Transverse colon (tissue), 4 donors: ENCODE measurements around the gene ZDHHC7. TPM values are rescaled to one million over a fixed set of nuclear protein-coding genes. Genes with fewer than 3 reads are reported as not detected.
A peak's percentile ranks its signal among the peaks of the same experiment; 100 is the strongest.
"Not testable (repeated sequence)": the region's sequence is repeated elsewhere in the genome, so short reads cannot be mapped to it uniquely, and the experiment has no call there.

ENCODE experiments used
- DNase-seq: peaks from one replicate; pipeline ENCODE4 v3.0.0-alpha.2; 2019
- H3K27ac ChIP-seq, 4 donors: fragments of 200-600 bp; sonication (generic); 2 replicates each; pipeline ENCODE4 v1.5.1; 2016 to 2018; ENCODE audit warnings: inconsistent platforms in 4 of 4
- H3K27me3 ChIP-seq: fragments of 200-600 bp; sonication (generic); 2 replicates; pipeline ENCODE4 v1.5.1; 2017; ENCODE audit warnings: inconsistent platforms
- H3K36me3 ChIP-seq, 4 donors: fragments of 200-600 bp; sonication (generic); 2 replicates each; pipeline ENCODE4 v1.5.1; 2017 to 2019; ENCODE audit warnings: inconsistent platforms in 4 of 4
- H3K4me1 ChIP-seq, 4 donors: fragments of 200-600 bp; sonication (generic); 2 replicates each; pipeline ENCODE4 v1.5.1; 2017 to 2020; ENCODE audit warnings: inconsistent platforms in 4 of 4
- H3K4me3 ChIP-seq, 4 donors: fragments of 200-600 bp; sonication (generic); 1 replicate in 1 of 4; 2 replicates in 3 of 4; pipeline versions ENCODE4 v1.5.1 to v1.6.1; 2017 to 2019; ENCODE audit warnings: inconsistent platforms in 4 of 4
- H3K9me3 ChIP-seq, 2 donors: fragments of 200-600 bp; sonication (generic); 2 replicates each; pipeline ENCODE4 v1.5.1; 2017 to 2019; ENCODE audit warnings: inconsistent platforms in 2 of 2
- EP300 ChIP-seq: sonication (generic); formaldehyde crosslinking; IDR thresholded peaks from one replicate; pipeline ENCODE4 v1.6.1; 2017; ENCODE audit warnings: antibody characterized with exemption, low read depth
- POLR2A ChIP-seq: fragments of 450-650 bp; IDR thresholded peaks from one replicate; pipeline ENCODE4 v1.6.1; 2016; ENCODE audit warnings: antibody characterized with exemption, mild to moderate bottlenecking, moderate library complexity
- POLR2AphosphoS5 ChIP-seq, 3 donors: sonication (generic); formaldehyde crosslinking; IDR thresholded peaks; one replicate each; pipeline ENCODE4 v1.6.1; 2016; ENCODE audit warnings: antibody characterized with exemption in 3 of 3
- WGBS, 2 donors: methylation state at CpG; one replicate each; pipeline ENCODE4 v1.1.5; 2018; ENCODE audit warnings: low coverage in 1 of 2; 5-methylcytosine and 5-hydroxymethylcytosine counted together
- in situ Hi-C, 4 donors: fragments of 200-750 bp; cut with MboI; loops; one replicate each; pipeline versions ENCODE4 v1.15.0 to v1.15.1; 2017; ENCODE audit warnings: low sequenced_read_pairs in 3 of 4, low pct_ligation_motif_present in 1 of 4, low pct_unique_long_range_greater_than_20kb in 1 of 4
- intact Hi-C: fragments of 100-400 bp; cut with DNase I; formaldehyde crosslinking; loops from one replicate; pipeline ENCODE4 v1.15.1; 2023; ENCODE audit warnings: low total_unique reads
- total RNA-seq, 4 donors: library from RNA; depleted of rRNA; stranded (reverse); fragments of >200 nt; gene quantifications; one replicate each; pipeline ENCODE4 v1.1.0, GENCODE V29; 2016
- TF ChIP-seq, protein P1 (sequence below), 5 experiments: fragments of 200-600 bp in 3 of 5; fragments of 450-650 bp in 2 of 5; sonication (generic) in 3 of 5; IDR thresholded peaks; 1 replicate in 2 of 5; 2 replicates in 3 of 5; pipeline ENCODE4 v1.5.1; 2016 to 2017; ENCODE audit warnings: antibody characterized with exemption in 5 of 5, inconsistent platforms in 3 of 5, mild to moderate bottlenecking in 2 of 5, moderate library complexity in 1 of 5

Gene ZDHHC7
- total RNA-seq, 4 donors from 2014 or later = 100 to 940 (median 120) TPM

DNA sequence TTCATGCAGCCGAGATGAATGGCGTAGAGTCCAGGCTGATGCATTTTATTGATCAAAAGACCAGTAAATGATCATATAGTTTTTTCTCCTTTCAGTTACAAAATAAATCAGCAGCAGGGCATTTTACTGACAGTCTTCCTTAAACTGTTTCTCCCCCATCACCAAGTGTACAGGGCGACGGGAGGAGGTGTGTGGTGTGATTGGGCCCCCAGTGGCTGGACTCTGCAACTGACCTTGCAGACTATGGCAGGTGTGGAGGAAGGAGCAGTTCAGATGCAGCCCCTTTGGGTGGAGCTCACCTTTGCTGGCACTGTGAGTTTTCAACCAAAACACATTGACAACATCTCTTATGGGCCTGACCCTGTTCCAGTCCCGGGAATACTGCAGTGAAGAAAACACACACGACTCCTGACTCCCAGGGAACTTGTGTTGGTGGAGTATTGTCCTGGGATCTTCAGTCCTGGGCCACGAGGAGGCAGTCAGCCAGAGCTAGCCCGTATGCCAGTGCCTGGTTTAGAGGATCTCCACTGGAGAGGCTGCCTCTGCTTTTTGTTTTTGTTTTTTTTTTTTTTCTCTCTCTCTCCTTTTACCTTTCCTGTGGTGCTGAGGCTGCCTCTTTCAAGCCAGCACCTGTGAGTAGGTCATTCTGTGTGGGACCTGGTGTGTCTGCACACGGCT is 46.0 kb upstream of the ZDHHC7 start:
- WGBS, 2 donors = 73 to 80% methylated on average over 1 to 9 of the region's 9 CpGs
- H3K27ac ChIP-seq = peak overlapping the region in 1 of 4 donors; percentile 81
- intact Hi-C loops = no loop called here
- no peak for DNase-seq
- no peaks in the 10 kb centered on the region for H3K9me3 ChIP-seq
- in situ Hi-C loops = no loop called here
- H3K4me3 ChIP-seq = no peak overlapping the region
- H3K27me3 ChIP-seq = no peaks in the 10 kb centered on the region
- TF ChIP-seq, protein P1, sequence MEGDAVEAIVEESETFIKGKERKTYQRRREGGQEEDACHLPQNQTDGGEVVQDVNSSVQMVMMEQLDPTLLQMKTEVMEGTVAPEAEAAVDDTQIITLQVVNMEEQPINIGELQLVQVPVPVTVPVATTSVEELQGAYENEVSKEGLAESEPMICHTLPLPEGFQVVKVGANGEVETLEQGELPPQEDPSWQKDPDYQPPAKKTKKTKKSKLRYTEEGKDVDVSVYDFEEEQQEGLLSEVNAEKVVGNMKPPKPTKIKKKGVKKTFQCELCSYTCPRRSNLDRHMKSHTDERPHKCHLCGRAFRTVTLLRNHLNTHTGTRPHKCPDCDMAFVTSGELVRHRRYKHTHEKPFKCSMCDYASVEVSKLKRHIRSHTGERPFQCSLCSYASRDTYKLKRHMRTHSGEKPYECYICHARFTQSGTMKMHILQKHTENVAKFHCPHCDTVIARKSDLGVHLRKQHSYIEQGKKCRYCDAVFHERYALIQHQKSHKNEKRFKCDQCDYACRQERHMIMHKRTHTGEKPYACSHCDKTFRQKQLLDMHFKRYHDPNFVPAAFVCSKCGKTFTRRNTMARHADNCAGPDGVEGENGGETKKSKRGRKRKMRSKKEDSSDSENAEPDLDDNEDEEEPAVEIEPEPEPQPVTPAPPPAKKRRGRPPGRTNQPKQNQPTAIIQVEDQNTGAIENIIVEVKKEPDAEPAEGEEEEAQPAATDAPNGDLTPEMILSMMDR (IDR thresholded peaks at IDR 0.05) = peak in 4 of 5 experiments; percentile 32 to 45 (median 38)
- no peak for TF ChIP-seq POLR2AphosphoS5 (IDR thresholded peaks at IDR 0.05)
- no peaks in the 10 kb centered on the region for H3K36me3 ChIP-seq
- peaks cover 16 to 27% (median 25%) of the 10 kb centered on the region in 4 donors for H3K4me1 ChIP-seq

DNA sequence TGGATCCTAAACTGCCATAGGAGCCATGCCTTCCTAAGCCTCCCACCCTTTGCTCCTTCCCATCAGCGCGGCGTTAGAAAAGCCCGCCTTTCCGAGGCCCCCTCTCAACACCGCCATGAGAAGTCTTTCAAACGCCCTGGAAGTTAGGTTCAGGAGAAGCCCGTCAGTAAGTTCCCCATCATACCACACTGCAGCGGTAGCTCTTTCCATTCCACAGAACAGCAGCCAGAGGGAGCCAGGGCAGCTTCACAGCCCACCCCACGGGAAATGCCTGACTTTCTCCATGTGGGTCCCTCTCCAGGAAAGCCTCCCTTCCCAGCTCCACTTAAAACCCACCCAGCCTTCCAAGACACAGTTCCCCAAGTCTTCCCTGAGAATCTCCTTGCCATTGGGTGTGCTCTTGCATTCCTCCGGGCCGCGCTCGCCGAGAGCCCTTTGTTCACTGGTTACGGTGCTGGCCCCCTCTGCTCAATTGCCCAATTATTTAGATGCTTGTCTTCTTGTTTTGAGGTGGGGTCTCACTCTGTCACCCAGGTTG is 44.9 kb upstream of the ZDHHC7 start:
- Histone ChIP-seq H3K27ac (peak overlapping the region; percentile 69 to 87 (median 82)), H3K4me3 (peak overlapping the region in 1 of 4 donors; percentile 32), H3K4me1 (peaks cover 16 to 33% (median 27%) of the 10 kb centered on the region in 4 donors), H3K9me3 (no peaks in the 10 kb centered on the region), H3K36me3 (no peaks in the 10 kb centered on the region), H3K27me3 (no peaks in the 10 kb centered on the region)
- TF ChIP-seq EP300 (no peak), POLR2AphosphoS5 (IDR thresholded peaks at IDR 0.05) (no peak), POLR2A (no peak)
- TF ChIP-seq, protein P1 (IDR thresholded peaks at IDR 0.05) = peak in 1 of 5 experiments; percentile 26
- no peak for DNase-seq
- in situ Hi-C loops = no loop called here
- 67% methylated on average over 16 of the region's 16 CpGs; no CpG with 5 or more reads in 1 of the 2 donors for WGBS, 2 donors
- intact Hi-C loops = no loop called here

DNA sequence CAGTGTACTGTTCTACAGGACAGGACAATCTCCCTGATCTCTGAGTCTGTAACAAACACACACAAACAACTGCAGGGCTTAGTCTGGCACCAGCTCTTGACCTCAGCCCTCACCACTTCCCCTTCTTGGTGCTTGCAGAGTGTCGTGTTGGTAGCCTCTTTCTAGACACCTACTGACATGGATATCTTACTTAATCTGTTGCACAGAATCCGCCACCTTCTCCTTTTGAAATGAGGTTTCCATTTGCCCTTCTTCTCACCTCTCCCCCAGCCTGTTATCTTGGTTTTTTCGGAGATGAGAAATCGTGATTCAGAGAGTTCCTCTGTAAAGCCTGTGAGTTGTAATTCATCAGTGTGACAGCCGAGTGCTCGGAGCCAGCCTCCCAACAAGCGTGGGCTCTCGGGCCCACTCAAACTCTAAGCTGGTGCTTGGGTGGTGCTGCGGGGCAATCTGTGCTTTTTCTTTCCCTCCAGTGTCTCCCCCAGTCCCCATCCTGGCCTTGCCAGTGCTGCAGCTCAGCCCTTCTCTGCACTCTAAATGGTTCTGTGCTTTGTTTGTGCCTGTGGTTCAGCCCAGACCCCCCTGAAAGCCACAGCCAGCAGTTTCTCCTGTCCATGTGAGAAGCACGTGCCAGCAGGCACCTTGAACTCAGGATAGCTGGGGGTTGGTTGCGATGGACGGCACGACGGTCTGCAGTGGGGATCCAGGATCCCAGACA is 44.3 kb upstream of the ZDHHC7 start:
- in situ Hi-C loops = no loop called here
- peak in 2 of 3 donors; percentile 34 to 49 for TF ChIP-seq POLR2AphosphoS5 (IDR thresholded peaks at IDR 0.05)
- peak; percentile 22 for TF ChIP-seq POLR2A
- no peak for TF ChIP-seq EP300
- TF ChIP-seq, protein P1 (IDR thresholded peaks at IDR 0.05) = no peak
- Histone ChIP-seq H3K9me3 (no peaks in the 10 kb centered on the region), H3K27ac (peak overlapping the region; percentile 69 to 87 (median 82)), H3K27me3 (no peaks in the 10 kb centered on the region), H3K4me3 (peak overlapping the region in 1 of 4 donors; percentile 32), H3K36me3 (no peaks in the 10 kb centered on the region), H3K4me1 (peaks cover 17 to 39% (median 33%) of the 10 kb centered on the region in 4 donors)
- WGBS, 2 donors = 0 to 51% methylated on average over 1 to 14 of the region's 14 CpGs
- intact Hi-C loops = no loop called here
- peak; percentile 72 for DNase-seq

DNA sequence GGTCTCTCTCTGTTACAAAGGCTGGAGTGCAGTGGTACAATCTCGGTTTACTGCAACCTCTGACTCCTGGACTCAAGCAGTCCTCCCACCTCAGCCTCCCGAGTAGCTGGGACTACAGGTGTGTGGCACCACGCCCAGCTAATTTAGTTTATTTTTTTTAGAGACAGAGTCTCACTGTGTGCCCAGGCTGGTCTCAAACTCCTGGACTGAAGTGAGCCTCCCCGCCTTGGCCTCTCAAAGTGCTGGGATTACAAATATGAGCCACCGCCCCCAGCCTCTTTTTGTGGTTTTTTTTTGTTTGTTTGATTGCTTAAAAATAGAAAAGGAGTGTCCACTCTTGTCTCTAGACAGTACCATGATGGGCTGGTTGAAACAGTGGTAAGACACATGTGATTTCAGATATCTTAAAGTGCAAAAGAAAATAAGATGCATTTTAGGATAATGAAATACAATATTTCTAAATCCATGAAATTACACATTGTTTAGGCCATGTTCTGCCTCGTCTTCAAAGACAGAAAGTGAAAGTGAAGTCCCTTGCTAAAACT is 43.7 kb upstream of the ZDHHC7 start:
- peak overlapping the region in 1 of 4 donors; percentile 32 for H3K4me3 ChIP-seq
- WGBS, 2 donors = 48 to 61% methylated on average over 4 to 6 of the region's 6 CpGs
- no peak for TF ChIP-seq POLR2A
- TF ChIP-seq EP300 = no peak
- TF ChIP-seq, protein P1 (IDR thresholded peaks at IDR 0.05) = no peak
- TF ChIP-seq POLR2AphosphoS5 (IDR thresholded peaks at IDR 0.05) = no peak

DNA sequence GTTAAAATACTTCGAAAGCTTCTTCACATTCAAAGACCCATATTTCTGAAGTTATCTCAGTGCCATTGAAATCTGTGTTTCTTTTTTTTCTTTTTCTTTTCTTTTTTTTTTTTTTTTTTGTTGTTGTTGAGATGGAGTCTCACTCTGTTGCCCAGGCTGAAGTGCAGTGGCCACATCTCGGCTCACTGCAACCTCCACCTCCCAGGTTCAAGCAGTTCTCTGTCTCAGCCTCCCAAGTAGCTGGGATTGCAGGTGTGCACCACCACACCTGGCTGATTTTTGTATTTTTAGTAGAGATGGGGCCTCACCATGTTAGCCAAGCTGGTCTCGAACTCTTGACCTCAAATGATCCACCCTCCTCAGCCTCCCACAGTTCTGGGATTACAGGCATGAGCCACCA is 43.0 kb upstream of the ZDHHC7 start:
- 81 to 94% methylated on average over 2 to 3 of the region's 3 CpGs for WGBS, 2 donors
- intact Hi-C loops, in situ Hi-C loops, H3K4me3 ChIP-seq, DNase-seq, H3K36me3 ChIP-seq, H3K27me3 ChIP-seq, H3K9me3 ChIP-seq: not testable (repeated sequence)
- Histone ChIP-seq H3K4me1 (peaks cover 21 to 52% (median 43%) of the 10 kb centered on the region in 4 donors), H3K27ac (peak overlapping the region; percentile 69 to 87 (median 82))

More for the DNA sequence above, 43.7 kb upstream of the ZDHHC7 start:
- intact Hi-C loops (no loop called here), in situ Hi-C loops (no loop called here)
- H3K36me3 ChIP-seq = no peaks in the 10 kb centered on the region
- H3K4me1 ChIP-seq = peaks cover 21 to 45% (median 38%) of the 10 kb centered on the region in 4 donors
- peak overlapping the region; percentile 69 to 87 (median 82) for H3K27ac ChIP-seq
- H3K9me3 ChIP-seq = no peaks in the 10 kb centered on the region
- H3K27me3 ChIP-seq = no peaks in the 10 kb centered on the region
- DNase-seq = no peak
